ENCODE data around the gene LDLRAP1.

GRCh38 chr1:25599969-25600610 lies 56.7 kb downstream of the LDLRAP1 start:
- TF ChIP-seq POLR2AphosphoS5 (IDR thresholded peaks at IDR 0.05; ENCODE audit: low read depth, low read length) (no peak), POLR2A (IDR thresholded peaks at IDR 0.05; ENCODE audit: low read depth, low read length) (no peak), TAF1 (IDR thresholded peaks at IDR 0.05; ENCODE audit: low read depth, low read length) (no peak), PAX5 (IDR thresholded peaks at IDR 0.05; ENCODE audit: insufficient read depth, low read length, severe bottlenecking) (no peak)

Measured in GM12891 (cell line).